HL-60 (cell line): ENCODE results near the gene KIF14.

Source experiments
- POLR2AphosphoS5 ChIP-seq: IDR thresholded peaks from 2 replicates; pipeline ENCODE4 v1.6.1; 2012; ENCODE audit warnings: low read depth
- TF ChIP-seq, protein P1 (sequence below): IDR thresholded peaks from one replicate; pipeline ENCODE4 v1.5.1; 2011; ENCODE audit warnings: low read length, control low read depth, inconsistent platforms; ENCODE audit not compliant: insufficient read depth
- TF ChIP-seq, protein P2 (sequence below): IDR thresholded peaks from 2 replicates; pipeline ENCODE4 v1.6.1; 2012; ENCODE audit warnings: low read depth; ENCODE audit not compliant: insufficient replicate concordance

- TF ChIP-seq, protein P1, sequence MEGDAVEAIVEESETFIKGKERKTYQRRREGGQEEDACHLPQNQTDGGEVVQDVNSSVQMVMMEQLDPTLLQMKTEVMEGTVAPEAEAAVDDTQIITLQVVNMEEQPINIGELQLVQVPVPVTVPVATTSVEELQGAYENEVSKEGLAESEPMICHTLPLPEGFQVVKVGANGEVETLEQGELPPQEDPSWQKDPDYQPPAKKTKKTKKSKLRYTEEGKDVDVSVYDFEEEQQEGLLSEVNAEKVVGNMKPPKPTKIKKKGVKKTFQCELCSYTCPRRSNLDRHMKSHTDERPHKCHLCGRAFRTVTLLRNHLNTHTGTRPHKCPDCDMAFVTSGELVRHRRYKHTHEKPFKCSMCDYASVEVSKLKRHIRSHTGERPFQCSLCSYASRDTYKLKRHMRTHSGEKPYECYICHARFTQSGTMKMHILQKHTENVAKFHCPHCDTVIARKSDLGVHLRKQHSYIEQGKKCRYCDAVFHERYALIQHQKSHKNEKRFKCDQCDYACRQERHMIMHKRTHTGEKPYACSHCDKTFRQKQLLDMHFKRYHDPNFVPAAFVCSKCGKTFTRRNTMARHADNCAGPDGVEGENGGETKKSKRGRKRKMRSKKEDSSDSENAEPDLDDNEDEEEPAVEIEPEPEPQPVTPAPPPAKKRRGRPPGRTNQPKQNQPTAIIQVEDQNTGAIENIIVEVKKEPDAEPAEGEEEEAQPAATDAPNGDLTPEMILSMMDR = no peak
- TF ChIP-seq, protein P2, sequence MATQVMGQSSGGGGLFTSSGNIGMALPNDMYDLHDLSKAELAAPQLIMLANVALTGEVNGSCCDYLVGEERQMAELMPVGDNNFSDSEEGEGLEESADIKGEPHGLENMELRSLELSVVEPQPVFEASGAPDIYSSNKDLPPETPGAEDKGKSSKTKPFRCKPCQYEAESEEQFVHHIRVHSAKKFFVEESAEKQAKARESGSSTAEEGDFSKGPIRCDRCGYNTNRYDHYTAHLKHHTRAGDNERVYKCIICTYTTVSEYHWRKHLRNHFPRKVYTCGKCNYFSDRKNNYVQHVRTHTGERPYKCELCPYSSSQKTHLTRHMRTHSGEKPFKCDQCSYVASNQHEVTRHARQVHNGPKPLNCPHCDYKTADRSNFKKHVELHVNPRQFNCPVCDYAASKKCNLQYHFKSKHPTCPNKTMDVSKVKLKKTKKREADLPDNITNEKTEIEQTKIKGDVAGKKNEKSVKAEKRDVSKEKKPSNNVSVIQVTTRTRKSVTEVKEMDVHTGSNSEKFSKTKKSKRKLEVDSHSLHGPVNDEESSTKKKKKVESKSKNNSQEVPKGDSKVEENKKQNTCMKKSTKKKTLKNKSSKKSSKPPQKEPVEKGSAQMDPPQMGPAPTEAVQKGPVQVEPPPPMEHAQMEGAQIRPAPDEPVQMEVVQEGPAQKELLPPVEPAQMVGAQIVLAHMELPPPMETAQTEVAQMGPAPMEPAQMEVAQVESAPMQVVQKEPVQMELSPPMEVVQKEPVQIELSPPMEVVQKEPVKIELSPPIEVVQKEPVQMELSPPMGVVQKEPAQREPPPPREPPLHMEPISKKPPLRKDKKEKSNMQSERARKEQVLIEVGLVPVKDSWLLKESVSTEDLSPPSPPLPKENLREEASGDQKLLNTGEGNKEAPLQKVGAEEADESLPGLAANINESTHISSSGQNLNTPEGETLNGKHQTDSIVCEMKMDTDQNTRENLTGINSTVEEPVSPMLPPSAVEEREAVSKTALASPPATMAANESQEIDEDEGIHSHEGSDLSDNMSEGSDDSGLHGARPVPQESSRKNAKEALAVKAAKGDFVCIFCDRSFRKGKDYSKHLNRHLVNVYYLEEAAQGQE = no peak
- no peak for TF ChIP-seq POLR2AphosphoS5
Observed at GRCh38 chr1:200525090-200525987, 95.2 kb downstream of the KIF14 start.
